ENCODE data around the gene CIZ1.

CIZ1 gene

GRCh38 chr9:128180001-128180400, 11.4 kb downstream of the CIZ1 start:
- no peak for TF ChIP-seq CTCF (IDR thresholded peaks at IDR 0.05; ENCODE audit: low read depth, low read length)
- in situ Hi-C loops (cut with HindIII; ENCODE audit: low sequenced_read_pairs): no loop called here

GRCh38 chr9:128178806-128179431, 12.5 kb downstream of the CIZ1 start:
- no peak for TF ChIP-seq CTCF (IDR thresholded peaks at IDR 0.05; ENCODE audit: low read depth, low read length)
- no peak for DNase-seq (ENCODE audit: low read depth, low spot score)
- in situ Hi-C loops (cut with HindIII; ENCODE audit: low sequenced_read_pairs): no loop called here
- H3K4me3 ChIP-seq (ENCODE audit: low read depth, low read length): no peak overlapping the region

More at GRCh38 chr9:128180001-128180400, 11.4 kb downstream of the CIZ1 start:
- no peak overlapping the region for H3K4me3 ChIP-seq (ENCODE audit: low read depth, low read length)
- no peak for DNase-seq (ENCODE audit: low read depth, low spot score)

GRCh38 chr9:128175726-128176125, 15.6 kb downstream of the CIZ1 start:
- no peak for TF ChIP-seq CTCF (IDR thresholded peaks at IDR 0.05; ENCODE audit: low read depth, low read length)
- in situ Hi-C loops (cut with HindIII; ENCODE audit: low sequenced_read_pairs): no loop called here
- no peak for DNase-seq (ENCODE audit: low read depth, low spot score)
- no peak overlapping the region for H3K4me3 ChIP-seq (ENCODE audit: low read depth, low read length)

DNA sequence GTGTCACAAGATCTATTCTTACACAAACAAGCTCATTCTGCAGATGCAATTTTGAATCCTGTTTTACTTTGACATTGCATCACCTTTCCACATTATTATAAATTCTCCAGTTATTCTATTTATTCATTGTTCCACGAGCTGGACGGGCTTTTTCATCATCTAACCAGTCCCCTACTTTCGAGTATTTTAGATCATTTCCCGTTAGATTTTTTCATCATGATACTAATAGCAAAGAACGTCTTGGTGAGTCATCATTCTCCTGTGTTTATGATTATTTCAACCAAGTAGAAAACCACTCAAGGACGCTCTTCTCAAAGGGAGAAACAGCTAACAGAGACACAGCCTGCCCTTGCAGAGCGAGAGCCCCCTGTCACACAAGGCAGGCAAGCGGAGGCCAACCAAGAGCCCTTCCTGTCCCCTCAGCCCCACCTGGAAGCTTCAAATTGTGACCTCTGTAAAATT, 16.2 kb downstream of the CIZ1 start:
- no peak for TF ChIP-seq CTCF (IDR thresholded peaks at IDR 0.05; ENCODE audit: low read depth, low read length)
- H3K4me3 ChIP-seq (ENCODE audit: low read depth, low read length): no peak overlapping the region
- in situ Hi-C loops (cut with HindIII; ENCODE audit: low sequenced_read_pairs): no loop called here
- peak; percentile 69 for DNase-seq (ENCODE audit: low read depth, low spot score)

DNA sequence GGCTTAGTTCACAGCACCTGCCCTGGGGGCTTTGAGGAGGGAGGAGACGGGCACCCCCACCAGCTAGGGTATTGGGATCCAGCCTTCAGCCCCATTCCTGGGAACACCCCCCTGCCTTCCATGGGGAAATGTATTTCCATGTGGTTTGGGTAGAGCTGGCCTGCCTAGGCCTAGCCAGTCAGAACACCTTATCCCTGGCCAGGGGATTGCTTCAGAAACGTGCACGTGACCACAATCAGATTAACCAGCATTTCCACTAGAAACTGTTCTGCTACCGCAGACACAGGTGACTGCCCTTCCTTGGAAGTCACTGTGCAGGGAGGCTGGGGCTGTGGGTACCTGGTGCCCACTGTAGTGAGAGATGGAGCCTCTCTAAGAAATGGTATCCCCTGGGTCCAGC, 17.3 kb downstream of the CIZ1 start:
- no peak for TF ChIP-seq CTCF (IDR thresholded peaks at IDR 0.05; ENCODE audit: low read depth, low read length)
- in situ Hi-C loops (cut with HindIII; ENCODE audit: low sequenced_read_pairs): no loop called here
- DNase-seq (ENCODE audit: low read depth, low spot score): no peak
- H3K4me3 ChIP-seq (ENCODE audit: low read depth, low read length): no peak overlapping the region

DNA sequence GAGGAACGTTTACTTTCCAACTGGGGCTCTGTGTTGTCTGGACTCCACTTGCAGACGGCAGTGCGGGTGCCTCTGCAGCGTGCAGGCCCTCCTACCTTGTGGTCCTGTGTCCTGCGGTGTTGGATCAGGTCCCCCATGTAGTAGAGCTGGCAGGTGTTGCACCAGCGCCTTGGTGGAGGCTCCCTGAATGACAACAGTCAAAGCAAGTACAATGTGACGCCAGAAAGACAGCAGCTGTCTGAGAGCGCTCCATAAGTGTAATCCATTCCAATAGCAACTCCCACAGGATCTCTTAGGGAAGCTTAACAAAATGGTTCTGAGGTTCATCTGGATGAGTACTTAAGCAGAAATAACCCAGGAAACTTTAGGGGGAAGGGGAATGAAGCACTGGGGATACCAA, 21.4 kb downstream of the CIZ1 start:
- H3K4me3 ChIP-seq (ENCODE audit: low read depth, low read length): no peak overlapping the region
- no peak for TF ChIP-seq CTCF (IDR thresholded peaks at IDR 0.05; ENCODE audit: low read depth, low read length)
- in situ Hi-C loops (cut with HindIII; ENCODE audit: low sequenced_read_pairs): no loop called here
- no peak for DNase-seq (ENCODE audit: low read depth, low spot score)

All from astrocyte of the spinal cord (primary cell).